Activated CD4-positive, alpha-beta T cell treated with anti-CD3 and anti-CD28 coated beads for 1 hour (primary cell): Measurements from ENCODE around the gene PEF1.

ENCODE experiments used
- DNase-seq: peaks from one replicate; pipeline ENCODE4 v3.0.0-alpha.2; 2020

Gene PEF1

DNA sequence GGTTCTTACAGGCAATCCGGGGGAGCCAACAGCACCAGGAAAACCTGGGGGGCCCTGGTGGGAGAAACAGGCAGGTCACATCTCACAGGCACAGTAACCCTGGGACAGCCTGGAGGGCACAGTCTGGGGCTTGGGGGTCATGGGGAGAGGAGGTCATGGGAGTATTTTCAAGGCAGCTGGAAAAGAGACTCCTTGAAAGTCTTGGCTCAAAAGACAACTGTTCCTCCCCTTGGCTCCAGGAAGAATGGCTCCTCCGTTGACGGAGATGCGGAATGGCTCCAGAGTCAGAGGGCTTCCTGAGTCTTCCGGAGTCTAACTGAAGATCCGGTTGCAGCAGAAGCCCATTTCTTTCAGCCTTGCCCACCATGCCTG is 25.9 kb upstream of the PEF1 start:
- no peak for DNase-seq

DNA sequence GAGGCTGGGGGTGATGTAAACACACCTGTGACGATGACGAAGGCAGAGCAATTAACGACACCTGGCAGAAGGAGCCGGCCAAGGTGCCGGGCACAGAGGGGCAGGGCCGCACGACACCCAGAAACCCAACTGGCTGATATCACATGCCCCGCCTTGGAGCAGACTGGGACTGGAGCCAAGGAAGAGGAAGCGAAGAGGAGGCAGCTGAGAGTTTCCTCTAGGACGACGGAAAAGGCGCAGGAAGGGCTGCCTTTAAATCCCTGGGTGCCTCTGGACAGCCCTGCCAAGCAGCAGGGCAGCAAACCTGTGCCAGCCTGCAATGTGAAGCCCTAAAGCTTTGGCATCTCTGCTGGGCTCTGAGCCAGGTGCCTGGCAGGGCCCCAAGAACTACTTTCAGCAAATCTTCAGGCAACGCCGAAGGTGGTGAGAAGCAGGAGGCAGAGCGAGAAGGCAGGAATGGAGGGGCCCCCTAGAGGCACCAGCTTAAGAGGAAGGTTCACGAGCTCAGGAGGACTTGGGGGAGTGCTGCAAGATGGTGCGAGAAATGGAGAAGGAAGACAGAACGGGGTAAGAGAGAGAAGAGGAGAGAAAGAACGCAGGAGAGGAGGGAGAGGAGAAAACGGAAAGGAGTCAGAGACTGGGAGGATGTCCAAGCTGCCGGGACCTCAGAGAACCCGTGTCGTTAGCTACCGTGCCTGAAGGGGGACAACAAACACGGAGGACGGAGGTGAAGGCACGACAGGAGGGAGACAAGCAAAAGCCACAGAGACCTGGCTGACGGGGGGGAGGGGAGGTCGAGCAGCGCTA is 25.3 kb upstream of the PEF1 start:
- DNase-seq = no peak

DNA sequence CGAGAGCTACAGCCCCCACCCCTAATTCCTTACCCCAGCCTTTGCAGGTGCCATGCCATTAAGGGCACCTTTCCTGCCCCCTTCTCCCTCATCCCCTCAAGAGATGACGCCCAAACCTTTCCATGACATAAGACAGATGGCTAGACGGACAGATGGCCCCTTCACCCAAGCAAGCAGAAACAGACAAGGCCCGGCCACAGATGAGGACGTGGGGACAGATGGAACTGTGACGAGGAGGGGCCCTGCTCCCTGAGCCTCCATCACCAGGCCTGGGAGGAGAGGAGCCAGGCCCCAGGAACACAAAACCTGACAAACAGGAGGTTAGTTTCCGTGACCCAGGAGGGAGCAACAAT is 24.7 kb upstream of the PEF1 start:
- no peak for DNase-seq

DNA sequence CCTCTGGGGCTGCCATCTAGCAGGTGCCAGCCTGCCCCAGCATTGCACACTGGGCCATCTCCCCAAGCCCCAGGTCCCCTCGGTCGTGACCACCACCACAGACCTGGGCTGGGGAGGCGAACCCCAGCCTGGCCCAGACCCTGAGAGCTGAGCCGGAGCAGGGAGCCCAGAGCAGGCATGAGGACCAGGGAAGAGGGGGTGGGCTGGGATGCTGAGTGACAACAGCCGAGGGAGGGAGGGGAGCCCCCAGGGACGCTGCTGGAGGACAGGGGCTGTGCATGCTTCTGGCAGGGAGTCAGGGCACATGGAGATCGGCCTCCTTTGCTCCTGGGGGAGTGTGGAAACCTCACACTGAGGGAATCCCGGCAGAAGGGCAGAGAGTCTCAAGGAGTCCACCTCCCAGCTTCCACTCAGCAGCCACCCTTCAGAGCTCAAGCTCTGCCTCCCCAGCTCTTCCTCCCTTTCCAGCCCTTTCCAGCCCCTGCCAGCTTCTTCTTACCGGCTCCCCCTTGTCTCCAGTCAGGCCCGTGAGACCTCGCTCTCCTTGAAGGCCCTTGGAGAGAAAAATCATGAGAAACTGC is 23.7 kb upstream of the PEF1 start:
- DNase-seq = no peak

DNA sequence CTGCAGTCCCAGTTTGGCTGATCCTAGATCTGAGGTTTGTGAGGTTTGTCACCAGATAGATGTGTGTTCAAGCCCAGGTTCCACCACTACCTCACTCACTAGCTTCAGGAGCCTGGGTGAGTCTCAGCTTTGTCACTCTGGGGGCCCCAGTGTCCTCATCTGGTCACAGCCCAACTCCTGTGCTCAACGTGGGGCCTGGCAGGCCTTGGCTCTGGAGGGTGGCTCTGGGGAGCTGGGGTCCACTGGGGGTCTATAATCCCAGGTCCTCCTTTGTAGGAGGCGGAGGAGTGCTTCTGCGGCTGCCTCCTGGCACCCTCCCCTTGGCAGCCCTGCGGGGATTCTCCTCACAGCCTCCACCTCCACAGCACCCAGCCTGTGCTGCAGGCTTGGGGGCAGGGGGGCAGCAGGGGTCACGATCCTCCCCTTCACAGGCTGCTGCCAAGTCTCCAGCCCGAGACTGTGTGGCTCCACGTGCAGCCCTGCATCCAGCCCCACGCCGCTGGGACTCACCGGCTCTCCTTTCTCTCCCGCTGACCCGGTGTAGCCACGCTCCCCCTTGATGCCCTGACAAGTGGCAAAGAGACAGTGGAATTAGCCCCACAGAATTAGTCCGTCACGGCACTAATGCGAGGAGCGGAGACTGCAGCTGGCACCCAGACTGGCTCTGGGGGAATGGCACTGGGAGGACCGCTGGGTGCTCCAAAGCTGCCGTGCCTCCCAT is 22.5 kb upstream of the PEF1 start:
- DNase-seq = no peak

DNA sequence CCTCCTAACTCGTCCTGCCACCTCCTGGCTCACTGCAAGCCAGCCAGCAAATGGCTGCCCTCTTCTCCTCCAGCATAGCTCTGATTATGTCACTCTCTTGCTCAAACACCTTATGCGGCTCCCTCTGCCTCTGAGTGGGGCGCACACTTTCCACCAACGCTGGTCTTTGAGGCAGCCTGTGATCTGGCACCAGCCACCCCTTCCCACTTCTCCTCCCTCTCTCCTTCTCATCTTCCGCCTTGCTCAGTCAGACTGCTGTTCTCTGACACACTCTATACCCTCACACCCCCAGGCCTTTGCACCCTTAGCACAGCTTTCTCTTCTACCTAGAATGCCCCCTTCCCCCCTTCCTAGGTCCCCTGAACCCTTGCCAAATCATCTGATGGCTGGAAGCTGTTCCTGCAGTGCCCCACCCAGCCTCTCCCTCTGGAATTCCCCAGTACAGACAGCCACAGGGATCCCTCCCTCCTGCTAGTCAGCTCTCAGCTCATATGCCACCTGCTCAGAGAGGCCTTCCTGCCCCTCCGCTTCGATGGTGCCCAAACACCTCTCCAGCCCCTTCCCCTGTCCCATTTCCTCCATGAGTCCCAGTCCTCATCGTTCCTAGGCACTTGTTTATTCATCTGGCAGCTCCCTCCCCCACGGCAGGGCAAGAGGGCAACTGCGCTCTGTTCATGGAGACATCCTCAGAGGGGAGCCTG is 21.7 kb upstream of the PEF1 start:
- no peak for DNase-seq

DNA sequence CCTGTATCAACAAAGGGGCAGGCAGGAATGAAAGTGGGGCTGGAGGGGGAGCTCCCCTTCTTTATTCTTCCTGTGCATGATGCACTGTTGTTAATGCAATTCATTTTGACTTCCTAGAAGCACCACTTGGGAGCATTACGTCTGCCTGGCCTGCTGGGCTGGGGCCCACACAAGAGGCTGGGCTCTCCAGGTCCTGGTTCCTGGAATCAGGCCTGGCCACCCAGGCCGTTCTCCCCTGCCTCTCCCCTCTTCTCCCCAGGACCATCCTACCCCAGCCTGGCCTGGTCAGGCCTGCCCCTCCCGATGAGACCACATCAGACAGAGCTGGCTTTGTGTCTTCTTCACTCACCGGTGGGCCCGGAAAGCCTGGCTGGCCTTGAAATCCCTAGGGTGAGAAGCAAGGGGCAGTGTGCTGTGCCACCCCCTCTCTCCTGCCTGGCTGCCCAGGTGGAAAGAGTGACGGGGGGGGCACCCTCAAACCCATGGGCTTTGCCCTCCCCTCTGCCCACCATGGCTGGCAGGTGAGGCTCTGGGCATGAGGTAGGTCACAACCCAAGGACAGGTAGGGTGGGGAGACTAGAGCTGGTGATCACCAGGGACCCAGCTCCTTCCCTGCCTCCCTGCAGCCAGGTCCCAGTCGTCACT is 20.7 kb upstream of the PEF1 start:
- no peak for DNase-seq

DNA sequence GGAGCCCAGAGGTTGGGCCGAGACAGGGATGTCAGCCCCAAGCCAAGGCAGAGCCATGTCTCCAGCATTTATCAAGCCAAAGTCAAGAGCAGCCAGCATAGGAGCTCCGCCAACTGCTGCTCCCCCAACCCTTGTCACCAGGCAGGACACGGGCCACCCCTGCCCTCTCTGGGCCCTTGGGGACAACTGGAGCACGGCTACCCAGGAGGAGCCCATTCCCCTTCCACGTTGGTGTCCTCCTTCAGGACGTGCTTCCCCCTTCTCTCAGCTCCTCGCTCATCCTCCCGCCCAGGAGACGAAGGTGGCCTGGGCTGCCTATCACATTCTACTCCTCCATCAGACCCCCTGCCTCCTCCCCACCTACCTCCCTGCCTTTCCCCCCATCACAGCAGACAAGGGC is 19.9 kb upstream of the PEF1 start:
- DNase-seq = no peak

DNA sequence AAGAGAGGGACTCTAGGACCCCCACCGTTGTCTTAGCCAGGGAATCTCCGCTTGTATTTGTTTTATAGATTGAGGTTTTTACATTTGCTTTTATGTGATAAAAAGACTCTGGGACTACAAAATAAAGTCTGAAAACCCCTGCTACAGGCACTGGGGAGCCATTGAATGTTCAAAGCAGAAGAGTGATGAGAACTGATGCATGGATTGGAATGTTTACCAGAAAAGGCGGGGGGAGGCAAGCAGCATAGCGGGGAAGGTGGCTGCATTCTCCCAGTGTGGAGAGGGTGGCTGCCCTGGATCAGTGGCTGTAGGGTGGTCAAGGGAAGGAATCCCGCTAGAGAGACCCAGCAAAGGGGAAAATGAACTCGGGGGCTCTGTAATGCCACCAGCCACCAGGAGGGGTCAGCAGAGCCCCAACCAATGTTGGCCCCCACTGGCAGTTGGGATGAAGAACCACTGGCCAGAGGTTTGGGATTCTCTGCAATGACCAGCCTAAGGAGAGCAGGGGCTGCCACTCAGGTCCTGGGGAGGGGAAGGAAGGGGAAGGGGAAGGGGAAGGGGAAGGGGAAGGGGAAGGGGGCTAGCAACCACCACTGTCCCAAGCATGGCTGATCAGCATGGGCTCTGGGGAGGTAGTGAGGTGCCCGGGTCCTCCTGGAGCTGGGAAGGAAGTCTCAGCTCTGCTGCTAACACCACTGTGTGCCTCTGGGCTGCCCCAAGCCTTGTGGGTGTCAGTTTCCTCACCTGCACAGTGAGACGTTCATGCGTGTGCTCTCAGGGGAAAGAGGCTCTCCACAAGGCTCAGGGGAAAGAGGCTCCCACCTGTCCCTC is 19.2 kb upstream of the PEF1 start:
- peak; percentile 48 for DNase-seq

DNA sequence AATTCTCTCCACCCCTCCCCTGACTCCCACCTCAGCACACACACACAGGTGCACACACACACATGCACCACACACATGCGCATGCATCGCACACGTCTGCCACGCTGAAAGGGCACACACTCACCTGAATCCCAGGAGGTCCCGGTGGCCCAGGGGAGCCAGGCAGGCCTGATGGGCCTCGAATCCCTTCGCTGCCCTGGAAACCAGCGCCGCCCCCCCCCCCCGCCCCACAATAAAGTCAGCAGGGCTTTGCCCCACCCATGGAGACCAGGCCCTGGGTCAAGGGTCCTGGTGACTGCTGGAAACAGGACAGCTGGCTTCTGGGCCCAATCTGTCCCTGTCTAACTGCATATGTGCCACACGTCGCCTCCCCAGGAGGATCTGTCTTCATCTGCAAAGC is 17.8 kb upstream of the PEF1 start:
- DNase-seq = no peak

DNA sequence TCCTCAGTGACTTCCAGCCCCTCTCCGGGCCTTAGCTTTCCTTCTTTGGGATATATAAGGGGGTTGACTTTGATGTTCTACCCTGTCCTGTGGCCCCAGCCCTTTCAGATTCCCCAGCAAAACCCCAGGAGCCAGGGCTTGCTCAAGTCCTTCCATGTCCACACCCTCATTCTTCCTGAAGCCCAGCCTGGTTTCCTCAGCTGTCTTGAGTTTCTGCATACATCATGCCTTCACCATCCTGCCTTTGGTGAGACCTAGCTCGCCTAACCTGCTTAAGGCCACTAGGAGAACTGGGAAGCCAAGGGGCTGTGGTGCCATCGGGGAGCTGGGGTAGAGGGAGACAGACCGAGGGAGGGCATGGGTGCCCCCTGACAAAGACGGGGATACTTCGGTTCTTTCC is 17.2 kb upstream of the PEF1 start:
- DNase-seq = no peak

DNA sequence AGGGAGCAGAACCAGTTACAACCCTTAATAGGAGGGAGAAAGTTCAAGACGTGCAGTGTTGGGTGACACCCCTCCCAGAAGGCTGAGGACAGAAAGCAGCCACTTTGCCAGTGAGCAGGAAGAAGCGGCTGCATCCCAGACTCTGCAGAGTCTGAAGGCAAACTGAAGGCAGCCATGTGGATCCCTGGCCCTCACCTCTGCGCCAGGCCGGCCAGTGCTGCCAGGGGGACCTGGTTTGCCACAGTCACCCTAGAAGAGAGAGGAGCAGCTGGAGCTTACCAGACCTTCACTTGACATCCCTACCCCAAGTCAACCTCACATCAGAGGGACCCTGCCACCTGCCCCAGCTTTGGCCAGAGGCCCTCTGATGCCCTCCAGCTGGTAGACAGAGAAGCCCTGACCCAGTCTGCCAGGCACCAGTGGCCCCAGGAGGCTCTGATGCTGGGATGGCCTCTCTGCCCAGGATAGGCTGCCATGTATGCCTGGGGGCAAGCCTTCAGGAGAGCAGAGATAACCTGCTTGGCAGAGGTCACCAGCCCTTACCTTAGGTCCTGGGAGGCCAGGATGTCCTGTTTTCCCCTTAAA is 16.3 kb upstream of the PEF1 start:
- DNase-seq = no peak

DNA sequence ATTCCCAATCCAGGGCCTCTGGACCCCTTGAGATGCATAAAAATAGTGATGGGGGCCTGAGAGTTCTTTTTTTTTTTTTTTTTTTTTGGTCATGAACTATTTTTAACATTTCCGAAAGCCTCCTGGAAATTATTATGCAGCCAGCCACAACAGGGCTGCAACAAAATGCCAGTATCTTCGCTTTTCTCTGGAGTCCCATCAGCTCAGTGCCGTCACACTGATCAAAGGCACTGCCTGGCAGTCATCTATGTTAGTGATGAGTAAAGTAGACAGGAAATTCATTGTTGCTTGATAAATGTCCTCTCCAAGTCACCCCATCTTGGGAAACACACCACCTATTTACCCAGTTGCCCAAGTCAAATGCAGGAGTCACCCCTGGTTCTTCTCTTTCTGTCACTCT is 15.2 kb upstream of the PEF1 start:
- no peak for DNase-seq

DNA sequence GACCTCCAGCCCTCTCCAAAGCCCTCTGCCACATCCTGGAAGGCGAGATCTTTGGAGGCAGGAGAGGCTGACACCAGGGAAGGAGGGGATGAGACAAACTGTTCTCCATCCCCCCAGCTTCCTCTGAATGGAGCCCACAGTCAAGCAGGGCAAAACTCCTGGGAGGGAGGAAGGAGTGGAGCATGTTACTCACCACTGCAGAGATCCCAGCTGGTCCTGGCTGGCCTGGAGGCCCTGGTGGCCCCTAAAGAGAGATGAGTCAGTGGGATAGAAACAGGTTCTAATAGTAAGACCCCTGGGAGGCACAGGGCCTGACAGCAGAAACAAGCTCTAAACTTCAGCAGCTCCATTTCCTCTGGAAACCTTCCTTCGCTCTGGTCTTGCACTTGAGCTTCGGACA is 14.0 kb upstream of the PEF1 start:
- no peak for DNase-seq

DNA sequence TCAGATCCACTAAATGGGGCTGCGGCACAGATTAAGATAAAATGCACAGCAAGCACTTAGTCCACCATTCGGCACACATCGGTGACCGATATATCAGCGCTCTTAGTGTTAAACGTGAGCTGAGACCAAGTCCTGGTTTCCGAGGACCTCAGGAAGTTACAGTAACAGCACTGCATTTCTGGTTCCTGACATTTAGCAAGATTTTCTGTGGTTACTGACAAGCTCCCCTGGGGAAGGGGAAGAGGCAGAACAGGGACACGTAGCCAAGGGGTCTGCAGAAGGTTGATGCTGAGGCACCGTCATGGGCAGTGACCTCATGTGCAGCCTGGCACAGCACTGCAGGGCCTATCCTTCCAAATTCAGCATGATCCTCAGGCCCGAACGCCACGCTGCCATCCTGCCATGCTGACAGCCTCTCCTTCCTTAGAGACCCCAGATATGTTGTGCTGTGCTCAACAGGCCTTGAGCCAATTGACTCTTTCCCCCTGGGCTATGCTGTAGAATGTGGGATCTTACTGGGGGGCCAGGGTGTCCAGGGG is 13.4 kb upstream of the PEF1 start:
- DNase-seq = no peak

DNA sequence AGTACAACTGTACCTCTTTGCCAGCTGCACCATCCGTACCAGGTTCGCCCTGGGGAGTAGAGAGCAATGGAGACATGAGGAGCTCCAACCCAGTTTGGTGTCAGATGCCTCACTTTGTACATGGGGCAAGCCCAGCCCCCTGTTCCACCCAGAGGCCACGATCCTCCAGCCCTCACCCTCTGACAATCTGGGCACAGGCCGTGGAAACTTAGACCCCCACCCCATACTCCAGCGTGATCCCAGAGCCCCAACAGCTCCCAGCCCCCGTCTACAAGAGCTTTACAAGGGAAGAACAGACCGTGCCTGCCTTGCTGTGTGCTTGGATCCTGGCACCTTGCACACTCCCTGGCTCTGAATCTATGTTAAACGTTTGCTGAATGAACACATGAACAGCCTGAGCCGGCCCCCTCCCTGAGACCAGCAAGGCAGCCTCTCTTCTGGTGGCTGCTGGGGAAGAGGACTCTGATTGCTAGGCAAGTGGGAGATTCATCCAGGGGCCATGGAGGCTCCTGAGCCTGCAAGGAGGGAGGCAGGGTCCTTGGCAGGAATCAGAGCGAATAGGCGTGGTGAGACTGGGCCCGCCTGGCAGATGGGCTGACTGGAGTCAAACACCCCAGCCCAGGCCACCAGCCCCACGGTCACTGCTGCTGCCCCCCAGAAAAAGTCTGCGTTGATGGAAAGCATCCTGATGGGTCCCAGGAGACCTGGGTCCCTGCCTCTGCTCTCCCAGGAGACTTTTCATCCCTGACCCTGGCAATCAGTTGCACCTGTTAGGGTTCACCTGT is 12.5 kb upstream of the PEF1 start:
- no peak for DNase-seq

DNA sequence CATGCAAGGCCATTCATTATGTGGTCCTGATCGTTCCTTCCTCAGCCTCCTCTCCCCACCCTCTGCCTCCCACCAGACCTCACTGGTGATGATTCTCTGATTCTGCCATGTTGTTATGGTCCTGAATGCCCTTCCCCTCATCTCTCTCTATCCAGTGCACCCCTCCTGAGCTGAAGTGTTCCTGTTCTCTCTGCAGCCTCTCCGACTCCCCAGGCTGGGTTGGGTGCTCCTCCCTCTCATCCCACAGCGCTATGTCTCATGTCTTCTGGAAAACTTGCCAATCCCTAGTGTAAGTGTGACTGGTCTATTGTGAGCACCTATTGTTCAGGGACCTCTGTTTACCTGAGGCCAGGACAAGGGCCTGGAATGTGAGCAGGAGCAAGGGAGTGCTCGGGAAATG is 11.1 kb upstream of the PEF1 start:
- DNase-seq = no peak

DNA sequence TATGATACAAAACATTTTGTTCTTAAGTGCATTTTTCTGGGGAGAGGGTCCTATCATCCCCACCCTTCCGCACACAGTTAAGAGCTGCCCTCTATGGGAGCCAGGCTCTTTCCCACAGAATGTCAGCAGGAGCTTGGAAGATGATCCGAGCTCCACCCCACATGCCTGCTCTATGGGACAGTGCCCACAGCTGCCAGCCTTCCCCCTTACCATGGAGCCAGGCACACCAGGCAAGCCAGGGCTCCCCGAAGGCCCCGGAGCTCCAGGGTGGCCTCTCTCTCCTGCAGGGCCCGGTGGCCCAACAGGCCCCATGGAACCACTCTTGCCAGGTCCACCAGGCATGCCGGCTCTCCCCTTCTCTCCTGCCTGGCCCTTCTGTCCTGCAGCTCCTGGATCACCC is 10.4 kb upstream of the PEF1 start:
- no peak for DNase-seq

DNA sequence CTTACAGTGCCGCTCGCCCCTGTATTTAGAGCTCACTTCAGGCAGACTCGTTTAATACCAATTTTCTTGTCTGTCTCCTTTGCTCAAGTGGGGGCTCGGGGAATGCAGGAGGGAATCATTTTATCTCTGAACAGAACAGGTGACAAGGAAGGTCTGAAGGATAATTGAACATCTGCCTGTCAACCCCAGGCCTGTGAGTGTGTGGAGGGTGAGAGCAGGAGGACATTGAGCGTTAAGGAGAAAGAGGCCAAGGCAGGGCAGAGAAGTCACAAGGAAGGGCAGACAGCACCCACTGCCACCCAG is 9.7 kb upstream of the PEF1 start:
- DNase-seq = no peak

DNA sequence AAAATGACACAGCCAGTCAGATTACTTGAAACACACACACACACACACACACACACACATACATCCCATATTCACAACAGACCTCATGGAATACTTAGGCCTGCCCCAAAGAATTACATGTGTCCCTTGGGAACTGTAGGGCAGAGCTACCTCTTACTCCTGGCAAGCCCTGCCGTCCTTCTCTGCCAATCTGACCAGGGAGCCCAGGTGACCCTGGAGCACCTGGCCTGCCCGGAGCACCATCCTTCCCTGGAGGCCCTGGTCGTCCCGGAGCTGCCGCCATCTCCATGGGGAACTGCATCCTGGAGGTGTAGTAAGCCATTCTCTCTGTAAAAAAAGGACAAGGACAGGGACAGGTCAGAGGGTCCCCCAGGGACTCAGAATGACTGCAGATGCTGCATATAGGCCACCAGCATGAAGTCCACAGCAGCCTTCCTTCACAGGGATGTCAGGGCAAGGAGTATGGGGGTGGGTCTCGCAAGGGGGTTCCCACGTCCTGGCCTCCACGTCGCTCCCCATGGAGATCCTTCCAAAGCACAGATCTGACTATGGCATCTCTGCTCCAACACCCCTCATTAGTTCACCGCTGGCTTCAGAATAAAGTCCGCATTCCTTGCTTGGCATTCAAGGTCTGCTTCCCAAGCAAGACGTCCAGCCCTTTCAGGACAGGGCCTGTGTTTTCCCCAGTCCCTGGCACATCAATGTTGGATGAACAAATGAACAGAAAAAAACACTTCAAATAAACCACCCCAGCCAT is 9.2 kb upstream of the PEF1 start:
- DNase-seq = no peak
